Activated T-helper 1 cell treated with anti-CD3 and anti-CD28 coated beads, Interleukin-2, amount 50 U/mL, for 16 hours (primary cell): ENCODE data around the gene PTX4.

Experiments
- DNase-seq, 2 donors: peaks; one replicate each; pipeline ENCODE4 v3.0.0-alpha.2; 2020; ENCODE audit warnings: low read depth in 1 of 2, low spot score in 1 of 2

The PTX4 gene

DNA sequence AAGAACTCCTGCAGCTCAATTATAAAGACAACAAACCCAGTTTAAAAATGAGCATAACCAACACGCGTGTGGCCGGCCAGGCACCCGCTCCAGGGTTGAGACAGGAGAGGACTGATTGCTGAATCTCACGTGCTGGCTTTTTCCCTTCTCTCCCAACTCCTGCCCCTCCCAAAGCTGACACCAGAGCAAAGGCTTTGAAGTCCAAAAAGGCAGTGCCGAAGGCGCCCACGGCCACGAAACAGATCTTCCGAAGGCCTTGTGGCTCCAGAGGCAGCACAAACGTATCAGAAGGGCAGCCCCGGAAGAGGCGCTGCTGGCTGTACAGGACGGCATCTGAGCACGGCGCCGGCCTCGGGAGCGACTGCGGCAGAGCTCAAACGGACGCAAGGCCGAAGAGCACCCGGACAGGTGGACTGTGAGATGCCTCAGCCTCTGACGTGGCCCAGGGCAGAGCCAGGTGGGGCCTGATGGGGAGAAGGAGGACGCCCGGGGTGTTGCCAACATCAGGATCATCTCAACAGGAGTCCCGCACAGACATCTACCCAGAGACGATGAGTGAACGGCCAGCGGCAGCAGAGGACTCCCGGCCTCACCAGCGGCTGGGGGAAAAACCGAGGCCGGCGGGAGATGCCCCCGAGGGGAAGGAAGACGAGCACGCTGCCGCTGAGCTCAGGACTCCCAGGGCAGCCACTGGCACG lies 24.4 kb downstream of the PTX4 start:
- DNase-seq = no peak

DNA sequence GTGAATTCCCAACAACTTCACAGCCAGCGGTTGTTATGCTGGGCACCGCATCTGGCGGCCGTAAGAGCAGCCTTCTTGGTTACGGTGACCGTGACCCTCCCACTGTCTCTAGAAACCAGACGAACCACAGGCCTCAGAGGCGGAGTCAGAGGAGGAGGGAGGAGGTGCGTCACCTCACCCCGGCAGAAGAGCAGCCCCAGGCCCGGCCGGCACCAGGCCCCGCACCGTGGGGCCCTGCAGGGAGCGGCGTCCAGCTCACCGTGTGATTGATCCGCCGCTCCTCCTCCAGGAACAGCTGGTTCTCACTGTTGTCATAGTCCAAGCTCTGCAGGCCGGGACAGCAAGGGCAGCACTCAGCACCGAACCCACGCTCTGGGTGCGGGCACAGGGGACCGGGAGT lies 27.6 kb downstream of the PTX4 start:
- DNase-seq = no peak

DNA sequence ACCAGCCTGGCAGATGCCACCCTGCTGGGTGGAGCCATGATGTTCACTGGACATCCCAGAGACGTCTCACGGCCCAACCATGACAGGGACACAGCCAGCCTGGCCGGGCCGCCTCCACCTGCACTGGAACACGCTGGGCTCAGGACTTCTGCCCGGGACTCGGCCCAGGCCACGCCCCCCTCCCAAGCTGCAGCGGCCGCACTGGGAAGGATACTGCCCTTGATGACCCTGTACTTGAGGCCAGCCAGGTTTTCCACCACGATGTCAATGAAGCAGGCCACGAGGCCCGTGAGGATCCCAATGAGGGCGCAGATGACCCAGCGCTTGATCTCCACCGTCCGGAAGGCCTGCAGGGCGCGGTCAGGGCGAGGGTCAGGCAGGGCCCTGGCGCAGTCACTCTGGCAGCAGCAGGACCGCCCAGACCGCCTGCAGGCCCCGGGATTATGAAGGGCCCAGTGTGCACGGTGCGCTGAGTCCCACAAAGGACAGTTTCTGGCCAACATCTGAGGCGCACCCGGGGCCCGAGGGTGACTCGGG lies 28.1 kb downstream of the PTX4 start:
- no peak for DNase-seq

GRCh38 chr16:1459967-1460366 lies 28.8 kb downstream of the PTX4 start:
- DNase-seq = no peak

DNA sequence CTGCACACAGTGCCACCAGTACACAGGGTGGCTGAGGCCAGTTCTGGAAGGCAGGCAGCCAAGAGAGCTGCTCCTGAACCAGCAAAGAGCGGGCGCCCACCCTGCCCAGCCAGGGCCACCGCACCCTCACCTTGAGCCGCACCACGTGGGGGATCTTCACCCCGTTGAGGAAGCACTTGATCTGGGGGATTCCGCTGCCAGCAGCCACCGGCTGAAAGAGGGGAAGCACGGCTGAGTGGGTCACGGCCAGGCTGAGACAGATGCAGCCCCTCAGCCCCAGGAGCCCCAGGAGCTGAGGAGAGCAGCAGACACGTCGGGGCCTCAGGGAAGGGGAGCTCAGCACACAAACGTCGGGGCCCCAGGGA lies 29.8 kb downstream of the PTX4 start:
- no peak for DNase-seq

DNA sequence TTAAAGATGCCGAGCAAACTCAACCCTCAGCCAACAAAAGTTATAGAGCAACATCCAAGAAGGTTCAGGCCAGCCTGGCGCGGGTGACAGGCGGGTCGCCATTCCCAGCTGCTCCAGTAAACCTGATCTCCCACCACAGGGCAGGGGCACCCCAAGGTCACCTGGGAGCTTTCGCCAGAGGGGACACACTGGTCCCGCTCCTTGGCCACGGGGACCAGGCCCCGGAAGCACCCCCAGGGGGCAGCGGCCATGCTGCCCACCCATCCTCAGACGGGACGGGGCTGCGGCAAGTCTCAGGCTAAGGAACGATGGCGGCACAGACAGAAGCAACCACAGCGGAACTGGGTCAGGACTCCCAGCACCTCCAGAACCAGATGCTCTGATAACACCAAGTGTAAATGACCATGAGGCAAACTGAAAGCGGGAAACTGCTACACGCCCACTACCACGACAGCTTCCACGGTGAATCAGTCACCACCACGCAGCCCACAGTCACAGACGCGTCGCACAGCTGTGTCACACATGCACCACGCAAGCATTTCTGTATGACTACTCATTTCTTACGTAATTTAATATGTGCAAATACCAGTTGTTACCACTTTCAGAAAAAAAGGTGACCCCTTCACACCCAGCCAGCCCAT lies 30.3 kb downstream of the PTX4 start:
- no peak for DNase-seq

DNA sequence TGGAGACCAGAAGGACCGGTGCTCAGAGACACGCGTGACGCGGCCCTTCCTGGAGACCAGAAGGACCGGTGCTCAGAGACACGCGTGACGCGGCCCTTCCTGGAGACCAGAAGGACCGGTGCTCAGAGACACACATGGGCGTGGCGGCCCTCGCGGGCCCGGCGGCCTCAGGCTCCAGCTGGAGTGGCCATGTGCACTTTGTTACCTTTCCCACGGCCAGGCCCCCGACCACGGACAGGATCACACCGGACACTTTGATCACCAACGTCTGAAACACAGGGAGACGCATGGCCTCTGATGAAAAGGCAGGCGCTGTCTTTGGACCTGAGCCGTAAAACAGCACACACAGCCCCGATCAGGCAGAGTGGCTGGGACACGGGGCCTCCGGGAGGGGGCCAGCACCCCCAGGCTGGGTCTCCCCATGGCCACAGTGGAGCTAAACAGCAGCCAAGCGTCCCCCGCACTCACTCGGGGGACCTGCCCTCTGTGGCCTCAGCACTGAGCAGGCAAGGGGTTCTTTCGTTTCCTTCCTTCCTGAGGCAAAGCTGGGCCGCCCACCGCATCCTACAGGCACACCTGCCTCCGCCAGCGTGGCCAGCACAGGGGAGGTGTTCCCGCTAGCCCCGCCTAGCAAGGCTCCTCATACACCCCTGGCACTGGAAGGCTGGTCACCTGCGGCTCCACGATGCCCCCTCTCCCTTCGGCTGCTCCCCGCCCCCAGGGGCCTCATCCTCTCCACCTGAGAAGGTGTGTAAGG lies 31.1 kb downstream of the PTX4 start:
- no peak for DNase-seq

GRCh38 chr16:1456951-1457350 lies 31.8 kb downstream of the PTX4 start:
- DNase-seq = no peak

- DNase-seq = no peak
Measured at GRCh38 chr16:1455190-1456171, 33.3 kb downstream of the PTX4 start.

DNA sequence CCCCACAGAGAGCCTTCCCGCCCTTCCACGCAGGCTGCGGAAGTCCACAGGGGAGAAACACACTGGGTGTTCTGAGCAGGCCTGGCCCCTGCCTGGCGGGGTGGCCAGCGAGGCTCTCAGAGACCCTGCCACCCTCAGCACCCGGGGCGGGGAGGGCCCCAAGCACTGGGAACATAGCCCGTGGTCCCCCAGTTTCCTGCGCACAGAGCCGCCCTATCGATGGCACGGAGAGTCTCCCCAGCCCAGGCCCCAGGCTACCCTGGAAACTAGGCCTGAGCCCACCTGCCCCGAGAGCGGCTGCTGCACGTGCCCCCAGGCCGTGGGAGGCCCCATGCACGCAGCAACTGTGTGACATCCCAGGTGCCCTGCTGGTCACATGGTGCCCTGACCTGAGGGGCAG lies 34.2 kb downstream of the PTX4 start:
- DNase-seq = no peak

GRCh38 chr16:1453316-1453715 lies 35.4 kb downstream of the PTX4 start:
- no peak for DNase-seq

DNA sequence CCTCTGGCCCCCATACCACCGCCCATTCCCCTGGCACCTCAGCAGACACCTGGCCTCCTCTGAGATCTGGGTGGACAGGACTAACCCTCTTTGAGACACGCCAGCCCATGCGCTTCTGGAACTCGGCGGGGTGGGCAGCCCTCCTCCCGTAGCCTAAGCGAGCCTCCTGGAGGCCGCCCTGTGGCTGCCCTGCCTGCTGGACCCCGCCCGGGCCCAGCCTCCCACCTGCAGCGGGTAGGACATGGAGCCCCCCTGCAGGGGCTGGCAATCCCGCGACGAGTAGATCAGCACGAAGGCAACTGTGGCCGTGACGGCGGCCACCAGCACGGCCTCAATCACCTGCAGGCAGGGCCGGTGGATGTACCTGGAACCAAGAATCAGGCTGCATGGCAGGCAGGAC lies 36.2 kb downstream of the PTX4 start:
- DNase-seq = no peak

DNA sequence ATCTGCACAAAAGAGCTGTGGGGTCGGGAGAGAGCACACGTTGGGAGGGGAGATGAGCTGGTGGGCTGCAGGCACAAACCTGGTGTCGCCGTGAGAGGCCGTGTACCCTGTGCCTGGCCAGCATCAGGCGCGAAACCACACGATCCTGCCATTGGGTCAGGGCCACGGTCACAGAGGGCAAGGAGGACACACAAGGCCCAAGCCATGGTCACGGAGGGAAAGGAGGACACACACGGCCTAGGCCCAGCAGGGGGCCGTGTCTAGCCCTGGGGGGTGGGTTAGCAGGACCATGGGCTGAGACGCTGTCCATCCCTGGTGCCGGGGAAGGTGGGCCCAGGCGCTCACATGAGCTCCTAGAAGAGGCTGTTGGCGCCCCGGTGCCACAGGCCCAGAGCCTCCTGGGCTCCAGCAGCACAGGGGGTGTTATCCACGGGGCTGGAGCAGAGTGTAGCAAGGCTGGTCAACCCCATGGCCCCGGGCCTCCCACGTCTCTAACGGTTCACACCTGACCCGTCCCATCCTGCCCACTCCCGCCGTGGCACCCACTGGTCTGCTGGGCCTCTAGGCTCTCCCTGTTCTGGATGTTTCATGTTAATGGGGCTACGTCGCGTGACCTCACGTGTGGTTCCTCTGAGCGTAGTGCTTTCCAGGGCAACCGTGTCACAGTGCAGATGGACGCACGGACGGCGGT lies 36.9 kb downstream of the PTX4 start:
- no peak for DNase-seq

DNA sequence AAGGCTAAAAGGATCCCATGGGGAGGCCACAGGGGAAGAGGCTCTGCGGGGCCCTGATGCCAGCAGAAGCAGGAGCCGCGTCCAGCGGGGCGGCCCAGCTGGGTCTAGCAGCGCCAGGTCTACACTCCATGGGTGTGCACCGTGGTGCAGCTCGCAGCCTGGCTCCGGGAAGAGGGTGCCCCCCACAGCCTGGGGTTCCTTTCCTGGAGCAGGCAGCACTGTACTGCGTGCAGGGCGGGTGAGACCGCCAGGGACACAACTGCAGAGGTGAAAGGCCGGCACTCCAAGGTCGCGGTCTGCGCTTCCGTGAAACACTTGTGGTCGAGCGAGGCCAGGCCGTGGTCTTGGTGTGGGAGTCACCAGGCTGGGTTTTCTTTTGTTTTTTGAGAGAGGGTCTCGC lies 37.9 kb downstream of the PTX4 start:
- DNase-seq = no peak

DNA sequence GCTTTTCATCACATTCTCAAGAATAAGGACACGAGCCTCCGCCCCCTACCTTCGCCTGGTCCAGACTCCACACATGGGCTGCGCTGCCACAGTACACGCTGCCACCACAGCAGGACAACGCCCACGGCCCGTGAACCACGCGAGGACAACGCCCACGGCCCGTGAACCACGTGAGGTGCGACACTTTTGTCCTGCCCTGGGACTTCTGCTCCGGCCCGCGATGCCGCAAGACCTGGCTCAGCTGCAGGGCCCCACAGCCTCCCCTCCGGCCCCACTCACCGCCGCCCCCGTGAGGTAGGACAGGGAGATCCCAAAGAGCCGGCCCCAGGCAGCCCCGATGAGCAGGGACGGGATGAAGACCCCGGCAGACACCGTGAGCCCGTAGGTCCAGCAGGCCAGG lies 38.5 kb downstream of the PTX4 start:
- no peak for DNase-seq

- DNase-seq = no peak
Measured at GRCh38 chr16:1449201-1449788, 39.4 kb downstream of the PTX4 start.

- no peak for DNase-seq
Measured at GRCh38 chr16:1448536-1449116, 40.1 kb downstream of the PTX4 start.

- no peak for DNase-seq
Measured at GRCh38 chr16:1447965-1448364, 40.8 kb downstream of the PTX4 start.

- no peak for DNase-seq
Measured at GRCh38 chr16:1446296-1447080, 42.3 kb downstream of the PTX4 start.
